Vagina (tissue), 2 donors: ENCODE measurements around the gene ITPK1.

Experiments
- POLR2A ChIP-seq, 2 donors: fragments of 450-650 bp; IDR thresholded peaks; one replicate each; pipeline ENCODE4 v1.6.1; 2017; ENCODE audit warnings: antibody characterized with exemption in 2 of 2, mild to moderate bottlenecking in 2 of 2, moderate library complexity in 2 of 2
- TF ChIP-seq, protein P1 (sequence below), 3 experiments: fragments of 450-650 bp in 2 of 3; fragments of 200-600 bp in 1 of 3; sonication (generic) in 1 of 3; IDR thresholded peaks; one replicate each; pipeline ENCODE4 v1.5.1; 2017 to 2019; ENCODE audit warnings: antibody characterized with exemption in 3 of 3, mild to moderate bottlenecking in 2 of 3, moderate library complexity in 2 of 3

DNA sequence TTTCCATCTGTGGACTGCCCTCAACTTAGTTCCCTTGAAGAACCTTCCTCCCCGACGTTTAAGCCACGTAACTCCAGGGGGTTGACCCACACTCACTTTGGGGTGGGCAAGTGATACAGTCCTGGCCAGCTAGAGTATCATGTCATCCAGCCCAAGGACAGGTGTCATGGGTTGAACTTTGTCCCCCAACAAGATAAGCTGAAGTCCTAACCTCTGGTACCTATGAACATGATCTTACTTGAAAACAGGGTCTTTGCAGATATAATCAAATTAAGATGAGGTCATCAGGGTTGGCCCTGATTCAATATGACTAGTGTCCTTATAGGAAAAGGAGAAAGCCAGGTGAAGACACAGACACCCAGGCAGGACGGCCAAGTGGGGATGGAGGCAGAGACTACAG, 68.6 kb downstream of the ITPK1 start:
- TF ChIP-seq, protein P1, sequence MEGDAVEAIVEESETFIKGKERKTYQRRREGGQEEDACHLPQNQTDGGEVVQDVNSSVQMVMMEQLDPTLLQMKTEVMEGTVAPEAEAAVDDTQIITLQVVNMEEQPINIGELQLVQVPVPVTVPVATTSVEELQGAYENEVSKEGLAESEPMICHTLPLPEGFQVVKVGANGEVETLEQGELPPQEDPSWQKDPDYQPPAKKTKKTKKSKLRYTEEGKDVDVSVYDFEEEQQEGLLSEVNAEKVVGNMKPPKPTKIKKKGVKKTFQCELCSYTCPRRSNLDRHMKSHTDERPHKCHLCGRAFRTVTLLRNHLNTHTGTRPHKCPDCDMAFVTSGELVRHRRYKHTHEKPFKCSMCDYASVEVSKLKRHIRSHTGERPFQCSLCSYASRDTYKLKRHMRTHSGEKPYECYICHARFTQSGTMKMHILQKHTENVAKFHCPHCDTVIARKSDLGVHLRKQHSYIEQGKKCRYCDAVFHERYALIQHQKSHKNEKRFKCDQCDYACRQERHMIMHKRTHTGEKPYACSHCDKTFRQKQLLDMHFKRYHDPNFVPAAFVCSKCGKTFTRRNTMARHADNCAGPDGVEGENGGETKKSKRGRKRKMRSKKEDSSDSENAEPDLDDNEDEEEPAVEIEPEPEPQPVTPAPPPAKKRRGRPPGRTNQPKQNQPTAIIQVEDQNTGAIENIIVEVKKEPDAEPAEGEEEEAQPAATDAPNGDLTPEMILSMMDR (IDR thresholded peaks at IDR 0.05): no peak
- no peak for TF ChIP-seq POLR2A (IDR thresholded peaks at IDR 0.05)
